GM19452 (cell line): ENCODE measurements around the gene TRERF1.
A peak's percentile ranks its signal among the peaks of the same experiment; 100 is the strongest.
"Not testable (repeated sequence)": the region's sequence is repeated elsewhere in the genome, so short reads cannot be mapped to it uniquely, and the experiment has no call there.

Experiments used
- ATAC-seq: cut with Tn5 transposase; IDR thresholded peaks from one replicate; pipeline ENCODE4 v1.9.1; 2021; ENCODE audit not compliant: unreplicated experiment

Gene TRERF1

GRCh38 chr6:42451333-42452170 lies at the start of gene TRERF1:
TSS of gene TRERF1 (minus strand) at chr6:42451926. CDS start at chr6:42269590, 182,336 bp downstream.
- no peak for ATAC-seq

GRCh38 chr6:42498473-42499128 lies 46.9 kb upstream of the TRERF1 start:
- no peak for ATAC-seq

GRCh38 chr6:42493914-42494539 lies 42.3 kb upstream of the TRERF1 start:
- no peak for ATAC-seq

- ATAC-seq, result no peak
Observed at GRCh38 chr6:42488129-42488528, 36.4 kb upstream of the TRERF1 start.

GRCh38 chr6:42484261-42484660 lies 32.5 kb upstream of the TRERF1 start:
- ATAC-seq, result no peak

GRCh38 chr6:42482174-42482573 lies 30.4 kb upstream of the TRERF1 start:
- ATAC-seq, result no peak

- ATAC-seq, result no peak
Observed at GRCh38 chr6:42471714-42472113, 20.0 kb upstream of the TRERF1 start.

GRCh38 chr6:42471142-42471541 lies 19.4 kb upstream of the TRERF1 start:
- no peak for ATAC-seq

- ATAC-seq, result no peak
Observed at GRCh38 chr6:42468273-42468672, 16.5 kb upstream of the TRERF1 start.

- ATAC-seq, result no peak
Observed at GRCh38 chr6:42467651-42468050, 15.9 kb upstream of the TRERF1 start.

GRCh38 chr6:42466470-42466869 lies 14.7 kb upstream of the TRERF1 start:
- ATAC-seq, result not testable (repeated sequence)

GRCh38 chr6:42462474-42462972 lies 10.8 kb upstream of the TRERF1 start:
- ATAC-seq, result no peak

- no peak for ATAC-seq
Observed at GRCh38 chr6:42460883-42461282, 9.2 kb upstream of the TRERF1 start.

- no peak for ATAC-seq
Observed at GRCh38 chr6:42459888-42460287, 8.2 kb upstream of the TRERF1 start.

- ATAC-seq, result no peak
Observed at GRCh38 chr6:42454428-42454791, 2.7 kb upstream of the TRERF1 start.

GRCh38 chr6:42453654-42454427 lies 2.1 kb upstream of the TRERF1 start:
- no peak for ATAC-seq

- ATAC-seq, result peak; percentile 60
Observed at GRCh38 chr6:42453031-42453653, 1.4 kb upstream of the TRERF1 start.

- peak; percentile 30 for ATAC-seq
Observed at GRCh38 chr6:42452171-42453030, 675 bp upstream of the TRERF1 start.

GRCh38 chr6:42450477-42451332 lies 1.0 kb downstream of the TRERF1 start:
- no peak for ATAC-seq
